Measurements from ENCODE around the gene SGCA.
A peak's percentile ranks its signal among the peaks of the same experiment; 100 is the strongest.

The SGCA gene

DNA sequence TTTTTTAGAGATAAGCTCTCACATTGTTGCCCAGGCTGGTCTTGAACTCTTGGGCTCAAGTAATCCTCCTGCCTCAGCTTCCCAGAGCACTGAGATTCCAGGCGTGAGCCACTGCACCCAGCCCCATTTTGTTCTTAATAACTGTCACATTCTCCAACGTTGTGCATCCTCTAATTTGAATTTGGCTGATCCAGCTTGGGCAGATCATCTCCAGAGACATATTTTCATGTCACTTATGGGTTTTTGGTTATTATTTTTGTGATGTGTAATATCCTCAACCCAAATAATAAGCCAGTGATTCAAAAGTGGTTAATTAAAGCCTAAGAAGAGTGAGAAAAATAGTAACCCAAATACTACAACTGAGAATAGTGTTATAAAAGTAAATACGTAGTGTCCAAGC lies 51.8 kb downstream of the SGCA start:
- peaks cover 39% of the 10 kb centered on the region for H3K4me1 ChIP-seq (ENCODE audit: insufficient read depth, poor library complexity, severe bottlenecking)
- peak overlapping the region; percentile 94 for H3K27ac ChIP-seq (ENCODE audit: poor library complexity, severe bottlenecking)
- H3K27me3 ChIP-seq (ENCODE audit: insufficient read depth, poor library complexity, severe bottlenecking), result no peaks in the 10 kb centered on the region
- ATAC-seq (ENCODE audit: low read depth) (no peak), DNase-seq (ENCODE audit: low spot score) (no peak)
- no peaks in the 10 kb centered on the region for H3K9me3 ChIP-seq (ENCODE audit: severe bottlenecking)
- no peaks in the 10 kb centered on the region for H3K36me3 ChIP-seq (ENCODE audit: low read depth)
- no peak overlapping the region for H3K4me3 ChIP-seq (ENCODE audit: severe bottlenecking)
- TF ChIP-seq, protein P1, sequence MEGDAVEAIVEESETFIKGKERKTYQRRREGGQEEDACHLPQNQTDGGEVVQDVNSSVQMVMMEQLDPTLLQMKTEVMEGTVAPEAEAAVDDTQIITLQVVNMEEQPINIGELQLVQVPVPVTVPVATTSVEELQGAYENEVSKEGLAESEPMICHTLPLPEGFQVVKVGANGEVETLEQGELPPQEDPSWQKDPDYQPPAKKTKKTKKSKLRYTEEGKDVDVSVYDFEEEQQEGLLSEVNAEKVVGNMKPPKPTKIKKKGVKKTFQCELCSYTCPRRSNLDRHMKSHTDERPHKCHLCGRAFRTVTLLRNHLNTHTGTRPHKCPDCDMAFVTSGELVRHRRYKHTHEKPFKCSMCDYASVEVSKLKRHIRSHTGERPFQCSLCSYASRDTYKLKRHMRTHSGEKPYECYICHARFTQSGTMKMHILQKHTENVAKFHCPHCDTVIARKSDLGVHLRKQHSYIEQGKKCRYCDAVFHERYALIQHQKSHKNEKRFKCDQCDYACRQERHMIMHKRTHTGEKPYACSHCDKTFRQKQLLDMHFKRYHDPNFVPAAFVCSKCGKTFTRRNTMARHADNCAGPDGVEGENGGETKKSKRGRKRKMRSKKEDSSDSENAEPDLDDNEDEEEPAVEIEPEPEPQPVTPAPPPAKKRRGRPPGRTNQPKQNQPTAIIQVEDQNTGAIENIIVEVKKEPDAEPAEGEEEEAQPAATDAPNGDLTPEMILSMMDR (IDR thresholded peaks at IDR 0.05; ENCODE audit: poor library complexity, severe bottlenecking), result no peak

DNA sequence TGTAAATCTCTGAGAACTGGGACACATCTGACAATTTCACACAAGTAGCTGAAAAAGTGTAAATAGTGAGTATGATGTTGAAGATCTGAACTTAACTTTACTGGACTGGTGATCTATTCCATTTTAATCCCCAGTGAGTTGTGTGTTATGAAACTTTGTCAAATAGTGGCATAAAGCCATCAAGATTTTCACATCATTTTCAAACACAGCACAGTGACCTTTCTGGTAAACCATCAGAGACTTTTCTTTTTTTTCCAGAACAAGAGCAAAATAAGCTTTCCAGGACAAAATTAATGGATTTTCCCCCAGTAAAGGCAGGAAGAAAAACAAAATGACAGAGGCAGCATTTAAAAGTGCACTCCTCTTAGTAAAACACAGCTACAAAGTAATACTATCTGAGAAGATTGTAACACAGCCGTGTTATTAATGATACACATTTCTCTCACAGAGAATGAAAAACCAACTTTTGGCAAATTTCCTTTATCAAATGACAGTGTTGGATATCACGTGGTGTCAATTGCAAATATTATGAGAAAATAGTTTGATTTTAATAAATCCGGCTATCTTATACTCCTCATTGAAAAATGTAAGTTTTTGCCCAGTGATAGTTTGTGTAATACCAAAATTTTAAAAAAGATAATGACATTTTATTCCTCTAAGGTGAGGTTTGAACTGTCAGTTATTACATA lies 52.4 kb downstream of the SGCA start:
- Histone ChIP-seq H3K4me3 (ENCODE audit: severe bottlenecking) (no peak overlapping the region), H3K9me3 (ENCODE audit: severe bottlenecking) (no peaks in the 10 kb centered on the region), H3K4me1 (ENCODE audit: insufficient read depth, poor library complexity, severe bottlenecking) (peaks cover 39% of the 10 kb centered on the region), H3K27ac (ENCODE audit: poor library complexity, severe bottlenecking) (peak overlapping the region; percentile 94), H3K36me3 (ENCODE audit: low read depth) (no peaks in the 10 kb centered on the region), H3K27me3 (ENCODE audit: insufficient read depth, poor library complexity, severe bottlenecking) (no peaks in the 10 kb centered on the region)
- TF ChIP-seq, protein P1 (IDR thresholded peaks at IDR 0.05; ENCODE audit: poor library complexity, severe bottlenecking), result no peak
- ATAC-seq (ENCODE audit: low read depth) (no peak), DNase-seq (ENCODE audit: low spot score) (no peak)

DNA sequence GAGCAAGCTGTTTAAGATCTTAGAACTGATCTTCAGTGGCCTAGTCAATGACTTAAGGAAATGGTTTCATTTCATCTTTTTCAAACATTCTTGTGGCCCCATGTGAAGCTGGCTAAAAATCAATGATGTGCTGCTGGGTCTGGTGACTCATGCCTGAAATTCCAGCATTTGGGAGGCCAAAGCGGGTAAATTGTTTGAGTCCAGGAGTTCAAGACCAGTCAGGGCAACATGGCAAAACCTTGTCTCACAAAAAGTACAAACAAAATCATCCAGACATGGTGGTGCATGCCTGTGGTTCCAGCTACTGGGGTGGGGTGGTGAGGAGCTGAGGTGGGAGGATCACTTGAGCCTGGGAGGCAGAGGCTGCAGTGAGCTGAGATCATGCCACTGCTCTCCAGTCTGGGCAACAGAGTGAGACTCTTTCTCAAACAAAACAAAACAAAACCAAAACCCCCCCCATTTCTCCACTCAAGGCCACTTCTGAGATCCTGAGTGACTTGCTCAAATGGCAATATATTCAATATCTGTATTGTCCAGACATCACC lies 53.0 kb downstream of the SGCA start:
- peak overlapping the region; percentile 94 for H3K27ac ChIP-seq (ENCODE audit: poor library complexity, severe bottlenecking)
- no peaks in the 10 kb centered on the region for H3K27me3 ChIP-seq (ENCODE audit: insufficient read depth, poor library complexity, severe bottlenecking)
- ATAC-seq (ENCODE audit: low read depth) (peak; percentile 52), DNase-seq (ENCODE audit: low spot score) (peak; percentile 55)
- TF ChIP-seq, protein P1 (IDR thresholded peaks at IDR 0.05; ENCODE audit: poor library complexity, severe bottlenecking), result no peak
- H3K4me1 ChIP-seq (ENCODE audit: insufficient read depth, poor library complexity, severe bottlenecking), result peaks cover 39% of the 10 kb centered on the region
- no peak overlapping the region for H3K4me3 ChIP-seq (ENCODE audit: severe bottlenecking)
- no peaks in the 10 kb centered on the region for H3K9me3 ChIP-seq (ENCODE audit: severe bottlenecking)
- no peaks in the 10 kb centered on the region for H3K36me3 ChIP-seq (ENCODE audit: low read depth)

DNA sequence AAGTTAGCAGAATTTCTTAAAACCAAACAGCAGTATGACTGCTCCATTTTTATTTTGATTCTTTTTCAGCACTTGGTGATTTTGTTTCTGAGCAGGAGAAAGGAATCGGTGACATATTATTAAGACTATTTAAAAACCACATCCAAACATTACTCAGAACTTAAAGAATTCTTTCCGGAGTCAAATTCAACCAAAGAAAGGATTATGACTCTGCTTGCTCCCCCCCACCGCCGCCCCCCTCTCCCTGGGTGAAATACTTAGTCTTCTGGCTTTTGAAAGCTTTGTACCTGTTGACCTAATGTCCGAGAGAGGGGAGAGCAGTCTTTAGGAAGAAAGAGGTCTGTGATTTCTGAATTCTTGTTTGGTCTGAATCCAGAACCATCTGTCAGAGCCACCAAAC lies 53.5 kb downstream of the SGCA start:
- Histone ChIP-seq H3K36me3 (ENCODE audit: low read depth) (no peaks in the 10 kb centered on the region), H3K4me3 (ENCODE audit: severe bottlenecking) (no peak overlapping the region), H3K9me3 (ENCODE audit: severe bottlenecking) (no peaks in the 10 kb centered on the region), H3K27me3 (ENCODE audit: insufficient read depth, poor library complexity, severe bottlenecking) (no peaks in the 10 kb centered on the region), H3K4me1 (ENCODE audit: insufficient read depth, poor library complexity, severe bottlenecking) (peaks cover 39% of the 10 kb centered on the region), H3K27ac (ENCODE audit: poor library complexity, severe bottlenecking) (peak overlapping the region; percentile 94)
- ATAC-seq (ENCODE audit: low read depth) (peak; percentile 75), DNase-seq (ENCODE audit: low spot score) (peak; percentile 65)
- TF ChIP-seq, protein P1 (IDR thresholded peaks at IDR 0.05; ENCODE audit: poor library complexity, severe bottlenecking), result no peak

DNA sequence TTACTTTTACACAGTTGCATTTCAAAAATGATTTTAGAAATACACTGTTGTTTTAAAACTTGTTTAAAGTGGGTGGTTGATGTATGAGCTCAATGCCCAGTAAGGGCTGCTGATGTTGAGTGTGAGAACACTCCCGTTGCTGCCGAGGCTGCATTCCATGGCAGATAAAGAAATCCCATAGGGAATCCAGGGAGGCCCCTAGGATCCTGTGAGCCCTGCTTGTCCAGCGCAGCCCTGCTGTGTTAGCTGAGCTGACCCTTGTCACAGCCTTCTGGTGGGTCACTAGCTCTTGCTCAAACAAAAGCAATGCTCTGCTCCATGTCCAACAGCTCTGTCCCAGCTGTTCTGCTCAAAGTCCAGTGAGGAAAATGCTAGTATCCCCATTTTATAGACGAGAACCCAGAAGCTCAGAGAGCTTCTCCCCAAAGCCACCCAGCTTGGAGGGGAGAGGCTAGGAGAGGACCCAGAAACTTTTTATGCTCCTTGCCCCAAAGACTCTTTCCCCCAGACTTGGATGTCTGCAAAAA lies 54.2 kb downstream of the SGCA start:
- TF ChIP-seq, protein P1 (IDR thresholded peaks at IDR 0.05; ENCODE audit: poor library complexity, severe bottlenecking), result no peak
- Histone ChIP-seq H3K4me3 (ENCODE audit: severe bottlenecking) (no peak overlapping the region), H3K4me1 (ENCODE audit: insufficient read depth, poor library complexity, severe bottlenecking) (peaks cover 39% of the 10 kb centered on the region), H3K36me3 (ENCODE audit: low read depth) (no peaks in the 10 kb centered on the region), H3K27me3 (ENCODE audit: insufficient read depth, poor library complexity, severe bottlenecking) (no peaks in the 10 kb centered on the region), H3K27ac (ENCODE audit: poor library complexity, severe bottlenecking) (peak overlapping the region; percentile 94), H3K9me3 (ENCODE audit: severe bottlenecking) (peaks cover 3% of the 10 kb centered on the region)
- peak; percentile 15; the same call in 1 of the 3 replicates for ATAC-seq (ENCODE audit: low read depth)
- DNase-seq (ENCODE audit: low spot score), result no peak

Measured in RWPE2 (cell line).